HepG2 (cell line): ENCODE data around the gene RAB3A. TPM values are rescaled to one million over a fixed set of nuclear protein-coding genes. Genes with fewer than 3 reads are reported as not detected.
A peak's percentile ranks its signal among the peaks of the same experiment; 100 is the strongest.

Experiments
- ATAC-seq: fragments of 200-7000 bp; cut with Tn5 transposase; 3 replicates; pipeline ENCODE4 v1.9.1; 2020; ENCODE audit warnings: mild to moderate bottlenecking, moderate library complexity
- BruUV-seq: library from RNA; stranded (reverse); fragments of 400-500 nt; replicated peaks from 2 replicates; lab custom pipeline; 2021; lab: Mats Ljungman, UMichigan
- CTCF ChIA-PET: fragments of 300-600 bp; formaldehyde crosslinking; extraction: SDS; loops from one replicate; lab custom pipeline; 2021; ENCODE audit warnings: low total read pairs, inconsistent platforms, low intra/inter-chr PET ratio; lab: Yijun Ruan, JAX
- POLR2A ChIA-PET: fragments of 350-600 bp; sonication (Branson Sonifier 250); formaldehyde crosslinking; loops from one replicate; lab custom pipeline; 2020; ENCODE audit warnings: antibody characterized with exemption, inconsistent platforms; lab: Yijun Ruan, JAX
- DNase-seq: peaks from one replicate; pipeline ENCODE4 v3.0.0-alpha.2; 2015; ENCODE audit warnings: low spot score
- FAIRE-seq: peaks from 3 replicates; lab custom pipeline; 2011; peaks lifted over from hg19 to GRCh38; lab: Jason Lieb, UNC
- H2AFZ ChIP-seq: one replicate; pipeline ENCODE4 v1.6.1; 2011; ENCODE audit warnings: low read length, inconsistent platforms
- H3K27ac ChIP-seq: fragments of 300-600 bp; 3 replicates; pipeline ENCODE4 v1.8.0; 2011; ENCODE audit warnings: mixed run types, mild to moderate bottlenecking, mixed read lengths, low read length, inconsistent platforms; ENCODE audit not compliant: insufficient read depth; ENCODE audit errors: extremely low read length
- H3K27me3 ChIP-seq, 2 experiments: fragments of 200-600 bp in 1 of 2; 2 replicates in 1 of 2; 3 replicates in 1 of 2; pipeline versions ENCODE4 v1.6.0 to v1.8.0; 2011; ENCODE audit warnings: low read length in 2 of 2, mild to moderate bottlenecking in 2 of 2, moderate library complexity in 2 of 2, inconsistent platforms in 1 of 2; ENCODE audit not compliant: insufficient read depth in 2 of 2, control insufficient read depth in 1 of 2
- H3K36me3 ChIP-seq, 2 experiments: fragments of 200-600 bp in 1 of 2; replicated peaks in 1 of 2; 2 replicates in 1 of 2; 3 replicates in 1 of 2; pipeline versions ENCODE4 v1.5.1 to v1.8.0; 2011; ENCODE audit warnings: low read length in 2 of 2, inconsistent platforms in 1 of 2; ENCODE audit not compliant: insufficient read depth in 2 of 2, control insufficient read depth in 1 of 2
- H3K4me1 ChIP-seq: 2 replicates; pipeline ENCODE4 v1.5.1; 2012; ENCODE audit warnings: low read length, inconsistent platforms; ENCODE audit not compliant: insufficient read depth
- H3K4me2 ChIP-seq: 2 replicates; pipeline ENCODE4 v1.6.0; 2011; ENCODE audit warnings: low read depth, low read length, inconsistent platforms
- H3K4me3 ChIP-seq, 3 experiments: fragments of 200-600 bp in 1 of 3; sonication (generic), shearing (Covaris generic) in 1 of 3; replicated peaks in 1 of 3; 2 replicates each; pipeline ENCODE4 v1.5.1; 2011 to 2016; ENCODE audit warnings: low read length in 3 of 3, inconsistent platforms in 2 of 3, low read depth in 2 of 3, mild to moderate bottlenecking in 2 of 3, control low read depth in 1 of 3, mixed read lengths in 1 of 3; ENCODE audit not compliant: insufficient read depth in 1 of 3
- H3K79me2 ChIP-seq: one replicate; pipeline ENCODE4 v1.6.1; 2011; ENCODE audit warnings: low read length, inconsistent platforms; ENCODE audit not compliant: insufficient read depth
- H3K9ac ChIP-seq: 2 replicates; pipeline ENCODE4 v1.6.0; 2011; ENCODE audit warnings: mild to moderate bottlenecking, low read depth, low read length, inconsistent platforms; ENCODE audit not compliant: insufficient read depth
- H3K9me3 ChIP-seq: 2 replicates; pipeline ENCODE4 v1.5.1; 2012; ENCODE audit warnings: mild to moderate bottlenecking, low read length
- H4K20me1 ChIP-seq: 2 replicates; pipeline ENCODE4 v1.6.0; 2011; ENCODE audit warnings: inconsistent platforms, mild to moderate bottlenecking, low read length, moderate library complexity; ENCODE audit not compliant: insufficient read depth
- FOXK1 ChIP-seq: sonication (generic); formaldehyde crosslinking; IDR thresholded peaks from 2 replicates; pipeline ENCODE4 v1.4.0; 2020; ENCODE audit warnings: low read depth, missing genetic modification reagents, borderline replicate concordance
- HNRNPL ChIP-seq: fragments of 200-400 bp; formaldehyde crosslinking; IDR thresholded peaks from 2 replicates; pipeline ENCODE4 v1.6.1; 2017; ENCODE audit warnings: mild to moderate bottlenecking, low read depth, low read length
- NONO ChIP-seq, 2 experiments: fragments of 450-650 bp in 1 of 2; sonication (generic) in 1 of 2; formaldehyde crosslinking in 1 of 2; IDR thresholded peaks in 1 of 2; conservative IDR thresholded peaks in 1 of 2; 2 replicates each; pipeline versions ENCODE4 v1.6.1 to v1.8.0; 2017 to 2022; ENCODE audit warnings: mild to moderate bottlenecking in 1 of 2, missing genetic modification reagents in 1 of 2, moderate library complexity in 1 of 2
- SMAD3 ChIP-seq: sonication (generic); formaldehyde crosslinking; IDR thresholded peaks from 2 replicates; pipeline ENCODE4 v1.4.0; 2020; ENCODE audit warnings: missing genetic modification reagents
- ZBTB3 ChIP-seq: sonication (generic); formaldehyde crosslinking; IDR thresholded peaks from 2 replicates; pipeline ENCODE4 v1.4.0; 2020; ENCODE audit warnings: low read depth, mild to moderate bottlenecking, moderate library complexity, missing genetic modification reagents, borderline replicate concordance
- ZNF138 ChIP-seq: sonication (generic); formaldehyde crosslinking; IDR thresholded peaks from 2 replicates; pipeline ENCODE4 v1.5.0; 2020; ENCODE audit warnings: mild to moderate bottlenecking, low read depth, missing genetic modification reagents
- ZNF160 ChIP-seq: sonication (generic); formaldehyde crosslinking; IDR thresholded peaks from 2 replicates; pipeline ENCODE4 v1.8.0; 2022; ENCODE audit warnings: mild to moderate bottlenecking, inconsistent platforms, missing genetic modification reagents
- ZNF253 ChIP-seq: sonication (generic); formaldehyde crosslinking; IDR thresholded peaks from 2 replicates; pipeline ENCODE4 v1.8.0; 2022; ENCODE audit warnings: mild to moderate bottlenecking, missing genetic modification reagents, borderline replicate concordance
- ZNF569 ChIP-seq: sonication (generic); formaldehyde crosslinking; IDR thresholded peaks from 2 replicates; pipeline ENCODE4 v1.5.0; 2020; ENCODE audit warnings: mild to moderate bottlenecking, missing genetic modification reagents, moderate library complexity, borderline replicate concordance
- ZNF670 ChIP-seq: sonication (generic); formaldehyde crosslinking; IDR thresholded peaks from 2 replicates; pipeline ENCODE4 v1.8.0; 2022; ENCODE audit warnings: mild to moderate bottlenecking, missing genetic modification reagents, borderline replicate concordance
- WGBS: methylation state at CpG from one replicate; pipeline ENCODE4 v1.1.6; 2017; ENCODE audit warnings: low lambda C conversion rate; 5-methylcytosine and 5-hydroxymethylcytosine counted together
- in situ Hi-C: cut with HindIII; loops from 2 replicates; pipeline ENCODE4 v1.10.0; 2017; ENCODE audit warnings: low pct_unique_long_range_greater_than_20kb; ENCODE audit not compliant: extremely low pct_ligation_motif_present
- intact Hi-C: fragments of 100-400 bp; cut with micrococcal nuclease; formaldehyde crosslinking; loops from one replicate; pipeline ENCODE4 v1.10.0; 2022; ENCODE audit not compliant: unreplicated experiment
- polyA plus RNA-seq, 8 experiments: library from polyadenylated mRNA; depleted of rRNA in 3 of 8; stranded (reverse) in 7 of 8; unstranded in 1 of 8; fragments of >200 nt; fragmentation: Illumina TruSeq in 4 of 8; extraction: Trizol in 4 of 8; gene quantifications; 2 replicates each; pipeline versions ENCODE4 v1.2.1 to v1.2.3, GENCODE V29; 2011 to 2016; ENCODE audit warnings: low read depth in 4 of 8, missing spikeins in 1 of 8, mixed read lengths in 1 of 8; ENCODE audit not compliant: insufficient read depth in 1 of 8
- total RNA-seq, 5 experiments: library from RNA; depleted of rRNA; stranded (reverse); fragments of >200 nt; fragmentation: Illumina TruSeq; extraction: Trizol; gene quantifications; 2 replicates each; pipeline ENCODE4 v1.2.3, GENCODE V29; 2016; ENCODE audit warnings: low read depth in 1 of 5
- TF ChIP-seq, protein P1 (sequence below): sonication (generic); formaldehyde crosslinking; IDR thresholded peaks from 2 replicates; pipeline ENCODE4 v1.4.0; 2020; ENCODE audit warnings: missing genetic modification reagents
- TF ChIP-seq, protein P2 (sequence below): sonication (generic); formaldehyde crosslinking; IDR thresholded peaks from 2 replicates; pipeline ENCODE4 v1.5.0; 2020; ENCODE audit warnings: mild to moderate bottlenecking, missing genetic modification reagents
- TF ChIP-seq, protein P3 (sequence below): sonication (generic); formaldehyde crosslinking; IDR thresholded peaks from 2 replicates; pipeline ENCODE4 v1.5.1; 2020; ENCODE audit warnings: mild to moderate bottlenecking, missing genetic modification reagents
- TF ChIP-seq, protein P4 (sequence below): sonication (generic); formaldehyde crosslinking; IDR thresholded peaks from 2 replicates; pipeline ENCODE4 v1.4.0; 2020; ENCODE audit warnings: low read depth, mild to moderate bottlenecking, missing genetic modification reagents
- TF ChIP-seq, protein P5 (sequence below): sonication (generic); IDR thresholded peaks from 2 replicates; pipeline ENCODE4 v1.6.1; 2016; ENCODE audit warnings: low read depth, borderline replicate concordance

Gene RAB3A
- total and polyA plus RNA-seq, 2 of the 13 experiments (the other 11 are each of a cell fraction or from before 2014, with no cell fraction given): 0.58 to 0.98 TPM

DNA sequence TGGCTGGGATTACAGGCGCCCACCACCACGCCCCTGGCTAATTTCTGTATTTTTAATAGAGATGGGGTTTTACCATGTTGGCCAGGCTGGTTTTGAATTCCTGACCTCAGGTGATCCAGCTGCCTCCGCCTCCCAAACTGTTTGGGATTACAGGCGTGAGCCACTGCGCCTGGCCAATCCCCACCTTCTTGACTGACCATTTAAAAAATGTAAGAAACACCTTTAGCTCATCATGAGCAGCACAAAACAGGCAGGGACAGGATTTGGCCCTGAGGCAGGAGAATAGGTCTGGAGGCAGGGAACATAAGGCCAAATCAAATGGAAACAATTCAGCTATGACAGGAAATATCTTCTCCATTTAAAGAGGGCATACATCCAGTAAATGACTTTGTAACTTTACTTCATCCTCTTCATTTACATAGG, 12.2 kb downstream of the RAB3A start:
- H3K27me3 ChIP-seq: no peaks in the 10 kb centered on the region; a peak in 1 of 5 replicates
- peaks cover 7% of the 10 kb centered on the region for H3K79me2 ChIP-seq
- intact Hi-C loops (no loop called here), in situ Hi-C loops (no loop called here)
- whole genome bisulfite sequencing: 44% methylated on average over 5 of the region's 5 CpGs
- ChIA-PET CTCF (no interaction called here), POLR2A (interaction anchor here (0.7 to 2.7 kb wide), 11 partner anchors 13 to 173 kb away, joined by 3 to 27 read pairs (median 4); partner anchors contain the start of genes IQCN, PIK3R2 and RAB3A)
- peak overlapping the region; percentile 64 to 73 (median 70) for H3K4me3 ChIP-seq
- FAIRE-seq: no peak
- peak overlapping the region; percentile 59 for H3K9ac ChIP-seq
- no peak overlapping the region for H2AFZ ChIP-seq
- H3K36me3 ChIP-seq: peaks cover 2 to 8% of the 10 kb centered on the region in 2 experiments; a peak in 2 of 5 replicates
- no peak for ATAC-seq
- peak overlapping the region; percentile 25 for H3K27ac ChIP-seq
- H3K4me1 ChIP-seq: peaks cover 37% of the 10 kb centered on the region
- H4K20me1 ChIP-seq: no peaks in the 10 kb centered on the region
- no TSS peak for BruUV-seq
- H3K4me2 ChIP-seq: peak overlapping the region; percentile 91
- H3K9me3 ChIP-seq: no peaks in the 10 kb centered on the region
- no peak for DNase-seq
- TF ChIP-seq FOXK1 (CRISPR knock-in tag) (no peak), ZBTB3 (CRISPR knock-in tag) (no peak), ZNF138 (CRISPR knock-in tag) (no peak), NONO (IDR thresholded peaks at IDR 0.05) (no peak), NONO (CRISPR knock-in tag; conservative IDR thresholded peaks at IDR 0.05) (no peak), HNRNPL (no peak), ZNF569 (no peak), ZNF160 (CRISPR knock-in tag) (no peak), ZNF253 (CRISPR knock-in tag) (no peak), ZNF670 (CRISPR knock-in tag) (no peak), SMAD3 (CRISPR knock-in tag) (no peak)
- TF ChIP-seq, protein P1, sequence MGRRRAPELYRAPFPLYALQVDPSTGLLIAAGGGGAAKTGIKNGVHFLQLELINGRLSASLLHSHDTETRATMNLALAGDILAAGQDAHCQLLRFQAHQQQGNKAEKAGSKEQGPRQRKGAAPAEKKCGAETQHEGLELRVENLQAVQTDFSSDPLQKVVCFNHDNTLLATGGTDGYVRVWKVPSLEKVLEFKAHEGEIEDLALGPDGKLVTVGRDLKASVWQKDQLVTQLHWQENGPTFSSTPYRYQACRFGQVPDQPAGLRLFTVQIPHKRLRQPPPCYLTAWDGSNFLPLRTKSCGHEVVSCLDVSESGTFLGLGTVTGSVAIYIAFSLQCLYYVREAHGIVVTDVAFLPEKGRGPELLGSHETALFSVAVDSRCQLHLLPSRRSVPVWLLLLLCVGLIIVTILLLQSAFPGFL (CRISPR knock-in tag): no peak
- TF ChIP-seq, protein P2, sequence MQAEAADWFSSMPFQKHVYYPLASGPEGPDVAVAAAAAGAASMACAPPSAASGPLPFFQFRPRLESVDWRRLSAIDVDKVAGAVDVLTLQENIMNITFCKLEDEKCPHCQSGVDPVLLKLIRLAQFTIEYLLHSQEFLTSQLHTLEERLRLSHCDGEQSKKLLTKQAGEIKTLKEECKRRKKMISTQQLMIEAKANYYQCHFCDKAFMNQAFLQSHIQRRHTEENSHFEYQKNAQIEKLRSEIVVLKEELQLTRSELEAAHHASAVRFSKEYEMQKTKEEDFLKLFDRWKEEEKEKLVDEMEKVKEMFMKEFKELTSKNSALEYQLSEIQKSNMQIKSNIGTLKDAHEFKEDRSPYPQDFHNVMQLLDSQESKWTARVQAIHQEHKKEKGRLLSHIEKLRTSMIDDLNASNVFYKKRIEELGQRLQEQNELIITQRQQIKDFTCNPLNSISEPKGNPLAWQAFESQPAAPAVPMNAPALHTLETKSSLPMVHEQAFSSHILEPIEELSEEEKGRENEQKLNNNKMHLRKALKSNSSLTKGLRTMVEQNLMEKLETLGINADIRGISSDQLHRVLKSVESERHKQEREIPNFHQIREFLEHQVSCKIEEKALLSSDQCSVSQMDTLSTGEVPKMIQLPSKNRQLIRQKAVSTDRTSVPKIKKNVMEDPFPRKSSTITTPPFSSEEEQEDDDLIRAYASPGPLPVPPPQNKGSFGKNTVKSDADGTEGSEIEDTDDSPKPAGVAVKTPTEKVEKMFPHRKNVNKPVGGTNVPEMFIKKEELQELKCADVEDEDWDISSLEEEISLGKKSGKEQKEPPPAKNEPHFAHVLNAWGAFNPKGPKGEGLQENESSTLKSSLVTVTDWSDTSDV (CRISPR knock-in tag): no peak
- TF ChIP-seq, protein P3, sequence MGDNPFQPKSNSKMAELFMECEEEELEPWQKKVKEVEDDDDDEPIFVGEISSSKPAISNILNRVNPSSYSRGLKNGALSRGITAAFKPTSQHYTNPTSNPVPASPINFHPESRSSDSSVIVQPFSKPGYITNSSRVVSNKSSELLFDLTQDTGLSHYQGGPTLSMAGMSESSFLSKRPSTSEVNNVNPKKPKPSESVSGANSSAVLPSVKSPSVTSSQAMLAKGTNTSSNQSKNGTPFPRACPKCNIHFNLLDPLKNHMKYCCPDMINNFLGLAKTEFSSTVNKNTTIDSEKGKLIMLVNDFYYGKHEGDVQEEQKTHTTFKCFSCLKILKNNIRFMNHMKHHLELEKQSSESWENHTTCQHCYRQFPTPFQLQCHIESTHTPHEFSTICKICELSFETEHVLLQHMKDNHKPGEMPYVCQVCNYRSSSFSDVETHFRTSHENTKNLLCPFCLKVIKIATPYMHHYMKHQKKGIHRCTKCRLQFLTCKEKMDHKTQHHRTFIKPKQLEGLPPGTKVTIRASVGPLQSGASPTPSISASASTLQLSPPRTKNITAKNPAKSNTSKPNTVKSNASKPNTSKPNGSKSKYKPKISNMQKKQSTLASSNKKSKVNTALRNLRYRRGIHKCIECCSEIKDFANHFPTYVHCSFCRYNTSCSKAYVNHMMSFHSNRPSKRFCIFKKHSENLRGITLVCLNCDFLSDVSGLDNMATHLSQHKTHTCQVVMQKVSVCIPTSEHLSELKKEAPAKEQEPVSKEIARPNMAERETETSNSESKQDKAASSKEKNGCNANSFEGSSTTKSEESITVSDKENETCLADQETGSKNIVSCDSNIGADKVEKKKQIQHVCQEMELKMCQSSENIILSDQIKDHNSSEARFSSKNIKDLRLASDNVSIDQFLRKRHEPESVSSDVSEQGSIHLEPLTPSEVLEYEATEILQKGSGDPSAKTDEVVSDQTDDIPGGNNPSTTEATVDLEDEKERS (CRISPR knock-in tag): no peak
- TF ChIP-seq, protein P4, sequence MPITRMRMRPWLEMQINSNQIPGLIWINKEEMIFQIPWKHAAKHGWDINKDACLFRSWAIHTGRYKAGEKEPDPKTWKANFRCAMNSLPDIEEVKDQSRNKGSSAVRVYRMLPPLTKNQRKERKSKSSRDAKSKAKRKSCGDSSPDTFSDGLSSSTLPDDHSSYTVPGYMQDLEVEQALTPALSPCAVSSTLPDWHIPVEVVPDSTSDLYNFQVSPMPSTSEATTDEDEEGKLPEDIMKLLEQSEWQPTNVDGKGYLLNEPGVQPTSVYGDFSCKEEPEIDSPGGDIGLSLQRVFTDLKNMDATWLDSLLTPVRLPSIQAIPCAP (CRISPR knock-in tag): no peak
- TF ChIP-seq, protein P5, sequence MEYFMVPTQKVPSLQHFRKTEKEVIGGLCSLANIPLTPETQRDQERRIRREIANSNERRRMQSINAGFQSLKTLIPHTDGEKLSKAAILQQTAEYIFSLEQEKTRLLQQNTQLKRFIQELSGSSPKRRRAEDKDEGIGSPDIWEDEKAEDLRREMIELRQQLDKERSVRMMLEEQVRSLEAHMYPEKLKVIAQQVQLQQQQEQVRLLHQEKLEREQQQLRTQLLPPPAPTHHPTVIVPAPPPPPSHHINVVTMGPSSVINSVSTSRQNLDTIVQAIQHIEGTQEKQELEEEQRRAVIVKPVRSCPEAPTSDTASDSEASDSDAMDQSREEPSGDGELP: no peak
